ENCODE measurements around the gene ABCA13.
A peak's percentile ranks its signal among the peaks of the same experiment; 100 is the strongest.

The ABCA13 gene

DNA sequence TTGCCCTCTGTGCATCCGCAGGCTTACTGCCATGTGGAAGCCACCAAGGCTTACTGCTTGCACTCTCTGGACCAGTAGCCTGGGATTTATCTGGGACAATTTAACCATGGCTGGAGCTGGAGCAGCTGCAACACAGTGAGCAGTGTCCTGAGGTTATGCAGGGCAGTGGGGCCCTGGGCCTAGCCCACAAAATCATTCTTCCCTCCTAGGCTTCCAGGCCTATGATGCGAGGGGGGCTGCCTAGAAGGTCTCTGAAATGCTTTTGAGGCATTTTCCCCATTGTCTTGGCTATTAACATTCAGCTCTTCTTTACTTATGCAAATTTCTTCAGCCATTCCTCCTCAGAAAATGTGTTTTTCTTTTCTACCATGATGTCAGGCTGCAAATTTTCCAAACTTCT is 439.4 kb downstream of the ABCA13 start:
- 82% methylated on average over 2 of the region's 2 CpGs for WGBS
- Histone ChIP-seq H3K9ac (ENCODE audit: low read depth, low read length) (no peak overlapping the region), H3K27ac (ENCODE audit: low read depth, low read length) (peak overlapping the region; percentile 24; the same call in 1 of the 2 replicates)

DNA sequence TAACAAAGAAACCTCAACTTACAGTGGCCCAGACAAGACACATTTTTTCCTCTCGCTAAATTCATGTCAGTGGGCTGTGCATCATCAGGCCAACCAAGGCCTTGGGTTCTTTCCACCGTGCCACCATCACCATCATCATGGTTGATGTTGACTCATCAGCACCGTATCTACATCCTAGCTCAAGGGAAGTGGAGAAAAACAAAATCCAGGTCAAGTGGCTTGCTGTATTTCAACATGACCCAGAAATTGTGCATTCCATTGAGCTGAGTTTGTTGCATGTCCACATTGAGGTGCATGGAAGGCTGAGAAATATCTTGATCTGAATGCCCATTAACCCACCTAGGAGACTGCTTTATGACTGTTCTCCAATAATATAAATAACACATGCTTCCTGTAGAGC is 440.7 kb downstream of the ABCA13 start:
- H3K4me1 ChIP-seq (ENCODE audit: insufficient read depth, low read length): no peaks in the 10 kb centered on the region; the same call in 1 of the 2 replicates
- H3K27ac ChIP-seq (ENCODE audit: low read depth, low read length): no peak overlapping the region
- H3K9ac ChIP-seq (ENCODE audit: low read depth, low read length): no peak overlapping the region
- H3K27me3 ChIP-seq (ENCODE audit: insufficient read depth, low read length): no peaks in the 10 kb centered on the region
- no peaks in the 10 kb centered on the region for H3K36me3 ChIP-seq (ENCODE audit: insufficient read depth, low read length)
- H3K4me3 ChIP-seq (ENCODE audit: low read length): no peak overlapping the region
- 96% methylated on average over 3 of the region's 3 CpGs for WGBS
- no peaks in the 10 kb centered on the region for H3K9me3 ChIP-seq (ENCODE audit: insufficient read depth, low read depth, low read length)

More for the DNA sequence above, 439.4 kb downstream of the ABCA13 start:
- Histone ChIP-seq H3K27me3 (ENCODE audit: insufficient read depth, low read length) (no peaks in the 10 kb centered on the region), H3K4me3 (ENCODE audit: low read length) (no peak overlapping the region), H3K9me3 (ENCODE audit: insufficient read depth, low read depth, low read length) (no peaks in the 10 kb centered on the region), H3K4me1 (ENCODE audit: insufficient read depth, low read length) (no peaks in the 10 kb centered on the region; the same call in 1 of the 2 replicates), H3K36me3 (ENCODE audit: insufficient read depth, low read length) (no peaks in the 10 kb centered on the region)

DNA sequence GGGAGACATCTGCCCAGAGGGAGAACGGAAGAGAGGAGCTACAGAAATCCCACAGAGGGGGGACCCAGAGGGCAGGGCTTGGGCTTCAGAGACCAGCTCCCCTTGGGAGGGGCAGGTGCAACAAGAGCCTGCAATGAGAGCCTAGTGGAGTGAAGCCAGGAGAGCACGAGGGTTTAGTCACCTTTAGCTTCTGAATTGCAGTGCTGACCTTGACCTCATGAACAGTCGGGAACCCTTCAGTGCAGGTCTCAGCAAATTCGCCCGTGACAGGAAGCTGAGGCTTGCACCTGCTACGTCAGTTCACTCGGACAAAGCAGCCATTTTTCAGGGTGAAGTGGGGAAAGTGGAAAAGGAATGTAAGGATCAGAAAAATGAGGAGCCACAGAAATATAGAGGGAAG is 446.2 kb downstream of the ABCA13 start:
- H3K36me3 ChIP-seq (ENCODE audit: insufficient read depth, low read length): no peaks in the 10 kb centered on the region
- no peak overlapping the region for H3K9ac ChIP-seq (ENCODE audit: low read depth, low read length)
- WGBS: 90% methylated on average over 7 of the region's 7 CpGs
- H3K9me3 ChIP-seq (ENCODE audit: insufficient read depth, low read depth, low read length): no peaks in the 10 kb centered on the region
- H3K4me1 ChIP-seq (ENCODE audit: insufficient read depth, low read length): no peaks in the 10 kb centered on the region
- no peaks in the 10 kb centered on the region for H3K27me3 ChIP-seq (ENCODE audit: insufficient read depth, low read length)
- no peak overlapping the region for H3K27ac ChIP-seq (ENCODE audit: low read depth, low read length)
- no peak overlapping the region for H3K4me3 ChIP-seq (ENCODE audit: low read length)

DNA sequence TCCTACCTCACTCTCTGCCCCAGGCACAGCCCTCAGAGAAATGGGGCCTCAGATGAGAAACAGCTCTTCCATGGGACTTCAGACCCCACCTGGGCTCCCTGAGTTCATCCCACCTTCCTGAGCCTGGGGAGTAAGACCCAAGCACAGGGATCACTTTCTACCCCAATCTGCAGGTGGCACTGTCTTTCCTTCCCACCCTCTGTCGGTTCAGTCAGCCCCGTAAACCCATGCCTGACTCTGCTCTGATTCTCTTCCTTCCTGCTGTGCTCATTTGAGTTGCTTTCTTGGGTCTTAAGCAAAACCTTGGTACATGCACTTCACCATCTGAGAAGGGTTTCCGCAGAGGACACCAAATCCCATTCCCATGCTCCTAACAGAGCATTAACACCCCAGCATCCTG is 446.7 kb downstream of the ABCA13 start:
- H3K27ac ChIP-seq (ENCODE audit: low read depth, low read length): no peak overlapping the region
- H3K36me3 ChIP-seq (ENCODE audit: insufficient read depth, low read length): no peaks in the 10 kb centered on the region
- no peaks in the 10 kb centered on the region for H3K4me1 ChIP-seq (ENCODE audit: insufficient read depth, low read length)
- 94% methylated on average over 3 of the region's 3 CpGs for WGBS
- no peaks in the 10 kb centered on the region for H3K9me3 ChIP-seq (ENCODE audit: insufficient read depth, low read depth, low read length)
- H3K9ac ChIP-seq (ENCODE audit: low read depth, low read length): no peak overlapping the region
- H3K4me3 ChIP-seq (ENCODE audit: low read length): no peak overlapping the region
- no peaks in the 10 kb centered on the region for H3K27me3 ChIP-seq (ENCODE audit: insufficient read depth, low read length)

DNA sequence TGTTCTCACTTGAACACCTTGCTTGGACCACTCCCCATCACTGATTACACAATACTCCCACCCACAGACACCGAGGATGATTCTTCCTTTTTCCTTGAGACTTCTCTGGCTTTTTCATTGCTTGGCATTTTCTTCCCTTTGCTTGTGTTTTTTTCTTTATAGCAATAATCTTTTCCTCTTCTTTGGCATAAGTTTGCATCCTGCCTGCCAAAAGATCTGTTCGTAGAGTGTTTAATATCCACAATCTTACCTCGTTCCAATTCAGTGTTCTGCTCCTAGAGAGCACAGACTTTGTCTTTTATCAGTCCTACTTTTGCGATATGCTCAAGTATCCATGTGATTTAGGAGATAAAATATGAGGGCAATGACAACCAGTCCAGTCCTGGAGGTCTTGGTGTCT is 449.8 kb downstream of the ABCA13 start:
- Histone ChIP-seq H3K4me3 (ENCODE audit: low read length) (no peak overlapping the region), H3K27me3 (ENCODE audit: insufficient read depth, low read length) (no peaks in the 10 kb centered on the region), H3K9ac (ENCODE audit: low read depth, low read length) (no peak overlapping the region), H3K9me3 (ENCODE audit: insufficient read depth, low read depth, low read length) (no peaks in the 10 kb centered on the region), H3K4me1 (ENCODE audit: insufficient read depth, low read length) (no peaks in the 10 kb centered on the region), H3K27ac (ENCODE audit: low read depth, low read length) (no peak overlapping the region), H3K36me3 (ENCODE audit: insufficient read depth, low read length) (no peaks in the 10 kb centered on the region)
- 96% methylated on average over 4 of the region's 4 CpGs for WGBS

DNA sequence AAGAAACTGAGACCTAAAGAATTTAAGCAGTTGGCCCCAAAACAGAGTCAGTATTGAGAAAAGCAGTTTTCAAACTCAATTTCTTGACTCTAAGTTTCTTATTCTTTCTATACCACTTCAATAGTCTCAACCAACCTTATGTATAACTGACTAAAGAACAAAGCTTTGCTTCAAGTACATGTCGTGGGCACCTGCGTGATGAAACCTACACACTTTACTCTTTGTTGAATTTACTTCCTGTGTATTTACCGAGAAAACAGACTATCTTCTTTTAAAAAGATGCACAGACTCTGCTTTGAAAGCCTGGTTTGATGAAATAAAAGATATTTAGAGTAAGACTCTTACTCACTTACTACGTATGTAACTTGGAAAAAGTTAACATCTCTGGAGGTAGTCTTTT is 455.9 kb downstream of the ABCA13 start:
- H3K27me3 ChIP-seq (ENCODE audit: insufficient read depth, low read length): no peaks in the 10 kb centered on the region
- H3K4me1 ChIP-seq (ENCODE audit: insufficient read depth, low read length): no peaks in the 10 kb centered on the region
- no peak overlapping the region for H3K9ac ChIP-seq (ENCODE audit: low read depth, low read length)
- no peaks in the 10 kb centered on the region for H3K36me3 ChIP-seq (ENCODE audit: insufficient read depth, low read length)
- WGBS: 98% methylated on average over 3 of the region's 4 CpGs
- H3K9me3 ChIP-seq (ENCODE audit: insufficient read depth, low read depth, low read length): no peaks in the 10 kb centered on the region
- H3K27ac ChIP-seq (ENCODE audit: low read depth, low read length): no peak overlapping the region
- no peak overlapping the region for H3K4me3 ChIP-seq (ENCODE audit: low read length)

DNA sequence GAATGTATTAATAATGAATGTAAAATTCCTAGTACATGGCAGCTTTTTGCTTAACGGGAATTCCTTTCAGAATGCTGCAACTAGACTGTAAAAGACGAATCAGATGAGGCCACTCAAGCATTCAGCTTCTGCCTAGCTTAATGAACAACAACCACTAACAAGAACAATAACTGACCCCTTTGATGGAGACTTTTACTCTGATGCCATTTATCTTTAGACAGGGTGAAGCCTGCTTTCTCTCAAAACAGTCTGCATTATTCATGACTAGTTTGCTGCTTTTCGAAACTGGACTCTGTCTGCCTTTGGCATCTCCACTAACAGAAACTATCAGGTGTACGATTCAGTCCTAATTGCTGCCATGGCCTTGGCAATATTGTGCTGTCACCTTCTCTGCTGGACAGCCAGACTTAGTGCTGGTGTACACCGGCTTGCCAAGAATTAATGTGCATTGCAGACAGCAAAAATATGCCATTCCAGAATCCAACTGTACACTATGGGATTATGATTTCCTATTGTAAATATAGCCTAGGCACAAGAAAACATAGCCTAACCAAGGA is 457.6 kb downstream of the ABCA13 start:
- Histone ChIP-seq H3K27ac (ENCODE audit: low read depth, low read length) (no peak overlapping the region), H3K9ac (ENCODE audit: low read depth, low read length) (no peak overlapping the region), H3K36me3 (ENCODE audit: insufficient read depth, low read length) (no peaks in the 10 kb centered on the region), H3K4me3 (ENCODE audit: low read length) (no peak overlapping the region), H3K27me3 (ENCODE audit: insufficient read depth, low read length) (no peaks in the 10 kb centered on the region), H3K9me3 (ENCODE audit: insufficient read depth, low read depth, low read length) (no peaks in the 10 kb centered on the region), H3K4me1 (ENCODE audit: insufficient read depth, low read length) (no peaks in the 10 kb centered on the region)
- 93% methylated on average over 5 of the region's 5 CpGs for WGBS

DNA sequence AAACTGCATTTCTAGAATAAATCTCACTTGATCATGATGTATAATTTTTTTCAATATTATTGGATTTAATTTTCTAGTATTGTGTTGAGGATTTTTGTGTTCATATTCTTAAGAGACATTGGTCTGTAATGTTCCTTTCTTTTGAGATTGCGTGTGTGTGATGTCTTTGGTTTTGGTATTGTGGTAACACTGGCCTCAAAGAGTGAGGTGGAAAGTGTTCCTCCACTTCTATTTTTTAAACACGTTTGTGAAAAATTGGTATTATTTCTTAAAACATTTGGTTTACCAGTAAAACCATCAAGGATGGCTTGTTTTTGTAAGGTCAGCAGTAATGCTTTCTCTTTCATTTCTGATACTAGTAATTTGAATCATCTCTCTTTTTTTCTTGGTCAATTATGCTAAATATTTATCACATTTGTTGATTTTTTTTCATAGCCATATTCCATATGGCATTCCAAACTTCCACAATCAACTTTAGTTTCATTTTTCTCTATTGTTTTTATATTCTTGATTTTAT is 462.9 kb downstream of the ABCA13 start:
- H3K9ac ChIP-seq (ENCODE audit: low read depth, low read length): no peak overlapping the region
- 100% methylated on average over 1 of the region's 2 CpGs for WGBS

DNA sequence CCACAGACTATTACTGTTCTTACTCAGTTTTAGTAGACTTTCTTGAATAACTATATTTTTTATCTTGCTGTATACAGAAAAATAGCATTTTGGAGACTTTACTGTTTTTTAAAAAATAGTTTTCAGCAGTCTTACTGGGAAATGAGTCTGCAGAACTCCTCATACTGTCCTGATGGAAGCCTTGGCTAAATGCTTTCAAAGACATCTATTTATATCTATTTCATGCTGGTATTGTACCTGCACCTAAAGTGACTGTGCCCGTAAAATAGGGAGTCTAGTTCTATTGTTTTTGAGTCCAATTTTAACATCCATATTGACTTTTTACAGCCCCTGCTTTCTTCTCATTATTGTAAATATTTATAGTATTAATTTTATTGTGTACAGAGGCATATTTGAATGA is 464.5 kb downstream of the ABCA13 start:
- H3K27ac ChIP-seq (ENCODE audit: low read depth, low read length): no peak overlapping the region
- H3K9ac ChIP-seq (ENCODE audit: low read depth, low read length): no peak overlapping the region
- no peaks in the 10 kb centered on the region for H3K27me3 ChIP-seq (ENCODE audit: insufficient read depth, low read length)
- H3K4me3 ChIP-seq (ENCODE audit: low read length): no peak overlapping the region
- peaks cover 2% of the 10 kb centered on the region; the same call in 1 of the 2 replicates for H3K4me1 ChIP-seq (ENCODE audit: insufficient read depth, low read length)
- 100% methylated on average over 1 of the region's 1 CpG for WGBS
- no peaks in the 10 kb centered on the region for H3K9me3 ChIP-seq (ENCODE audit: insufficient read depth, low read depth, low read length)
- H3K36me3 ChIP-seq (ENCODE audit: insufficient read depth, low read length): no peaks in the 10 kb centered on the region

More for the DNA sequence above, 462.9 kb downstream of the ABCA13 start:
- H3K9me3 ChIP-seq (ENCODE audit: insufficient read depth, low read depth, low read length): no peaks in the 10 kb centered on the region
- H3K36me3 ChIP-seq (ENCODE audit: insufficient read depth, low read length): no peaks in the 10 kb centered on the region
- no peak overlapping the region for H3K27ac ChIP-seq (ENCODE audit: low read depth, low read length)
- peaks cover 2% of the 10 kb centered on the region; the same call in 1 of the 2 replicates for H3K4me1 ChIP-seq (ENCODE audit: insufficient read depth, low read length)
- H3K4me3 ChIP-seq (ENCODE audit: low read length): no peak overlapping the region
- no peaks in the 10 kb centered on the region for H3K27me3 ChIP-seq (ENCODE audit: insufficient read depth, low read length)

DNA sequence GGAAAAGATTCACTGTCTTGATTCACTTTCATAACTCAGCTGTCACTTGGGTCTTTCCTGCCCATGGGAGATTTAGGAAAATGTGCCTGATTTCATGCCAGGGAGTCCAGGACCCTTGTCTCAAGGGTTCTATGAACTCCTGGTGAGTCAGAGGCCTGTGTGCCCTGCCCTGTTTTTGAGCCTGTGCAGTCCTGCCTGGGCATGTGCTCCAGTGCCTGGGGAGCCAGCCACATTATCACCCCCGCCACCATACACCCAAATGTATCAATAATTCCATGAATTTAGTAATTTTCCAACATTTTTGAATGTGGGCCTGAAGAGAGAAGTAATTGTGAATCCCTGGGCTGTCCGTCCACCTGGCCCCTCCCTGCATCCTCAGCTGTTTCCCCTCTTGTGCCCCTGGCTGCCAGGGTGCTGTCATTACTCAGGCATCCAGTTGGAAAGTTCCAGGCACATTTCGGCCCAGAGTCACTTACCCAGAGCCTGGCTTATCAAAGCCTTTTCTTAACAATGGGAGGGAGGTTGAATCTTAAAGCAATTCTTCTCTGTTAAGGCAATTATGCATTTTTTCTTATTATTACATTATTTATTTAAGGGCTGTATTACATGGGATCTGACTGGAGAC is 465.2 kb downstream of the ABCA13 start:
- no peak overlapping the region for H3K4me3 ChIP-seq (ENCODE audit: low read length)
- H3K27ac ChIP-seq (ENCODE audit: low read depth, low read length): no peak overlapping the region
- no peak overlapping the region for H3K9ac ChIP-seq (ENCODE audit: low read depth, low read length)
- no peaks in the 10 kb centered on the region for H3K36me3 ChIP-seq (ENCODE audit: insufficient read depth, low read length)
- H3K4me1 ChIP-seq (ENCODE audit: insufficient read depth, low read length): peaks cover 2% of the 10 kb centered on the region; the same call in 1 of the 2 replicates
- 75% methylated on average over 3 of the region's 3 CpGs for WGBS
- no peaks in the 10 kb centered on the region for H3K9me3 ChIP-seq (ENCODE audit: insufficient read depth, low read depth, low read length)
- no peaks in the 10 kb centered on the region for H3K27me3 ChIP-seq (ENCODE audit: insufficient read depth, low read length)

DNA sequence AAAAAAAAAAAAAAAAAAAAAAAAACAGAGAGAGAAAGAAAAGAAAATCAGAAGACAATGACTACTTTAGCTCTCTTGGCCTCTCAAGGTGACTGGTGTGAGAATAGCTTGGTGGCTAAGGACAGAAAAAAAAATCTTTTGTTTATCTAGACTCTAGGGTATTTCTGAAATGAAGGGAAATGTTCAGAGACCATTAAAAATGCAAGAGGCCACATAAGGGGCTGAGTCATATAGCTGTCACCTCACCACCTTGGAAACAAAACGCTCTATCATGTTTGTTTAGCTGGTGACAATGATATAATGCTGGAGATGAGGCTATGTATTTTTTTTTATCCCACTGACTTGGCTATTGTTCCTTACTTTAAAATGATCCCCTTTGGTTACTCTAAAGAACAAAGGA is 466.1 kb downstream of the ABCA13 start:
- no peaks in the 10 kb centered on the region for H3K9me3 ChIP-seq (ENCODE audit: insufficient read depth, low read depth, low read length)
- H3K27ac ChIP-seq (ENCODE audit: low read depth, low read length): no peak overlapping the region
- no peaks in the 10 kb centered on the region for H3K27me3 ChIP-seq (ENCODE audit: insufficient read depth, low read length)
- H3K9ac ChIP-seq (ENCODE audit: low read depth, low read length): no peak overlapping the region
- peaks cover 2% of the 10 kb centered on the region; the same call in 1 of the 2 replicates for H3K4me1 ChIP-seq (ENCODE audit: insufficient read depth, low read length)
- H3K36me3 ChIP-seq (ENCODE audit: insufficient read depth, low read length): no peaks in the 10 kb centered on the region
- H3K4me3 ChIP-seq (ENCODE audit: low read length): no peak overlapping the region
- 100% methylated on average over 1 of the region's 1 CpG for WGBS
